Measurements from ENCODE around the gene KLB. TPM values are rescaled to one million over a fixed set of nuclear protein-coding genes. Genes with fewer than 3 reads are reported as not detected.

KLB gene
- polyA plus RNA-seq, 3 donors: not detected

GRCh38 chr4:39472396-39472795, 65.7 kb downstream of the KLB start:
- WGBS (ENCODE audit: insufficient coverage): no CpG with 5 or more reads among the region's 3 CpGs
- H3K36me3 ChIP-seq (replicated peaks in 1 of 2; ENCODE audit: control insufficient read depth in 1 of 2, insufficient read depth in 2 of 2, low read length in 2 of 2): peaks cover 16 to 37% of the 10 kb centered on the region in 2 donors
- H3K9me3 Mint-ChIP-seq: no peaks in the 10 kb centered on the region

DNA sequence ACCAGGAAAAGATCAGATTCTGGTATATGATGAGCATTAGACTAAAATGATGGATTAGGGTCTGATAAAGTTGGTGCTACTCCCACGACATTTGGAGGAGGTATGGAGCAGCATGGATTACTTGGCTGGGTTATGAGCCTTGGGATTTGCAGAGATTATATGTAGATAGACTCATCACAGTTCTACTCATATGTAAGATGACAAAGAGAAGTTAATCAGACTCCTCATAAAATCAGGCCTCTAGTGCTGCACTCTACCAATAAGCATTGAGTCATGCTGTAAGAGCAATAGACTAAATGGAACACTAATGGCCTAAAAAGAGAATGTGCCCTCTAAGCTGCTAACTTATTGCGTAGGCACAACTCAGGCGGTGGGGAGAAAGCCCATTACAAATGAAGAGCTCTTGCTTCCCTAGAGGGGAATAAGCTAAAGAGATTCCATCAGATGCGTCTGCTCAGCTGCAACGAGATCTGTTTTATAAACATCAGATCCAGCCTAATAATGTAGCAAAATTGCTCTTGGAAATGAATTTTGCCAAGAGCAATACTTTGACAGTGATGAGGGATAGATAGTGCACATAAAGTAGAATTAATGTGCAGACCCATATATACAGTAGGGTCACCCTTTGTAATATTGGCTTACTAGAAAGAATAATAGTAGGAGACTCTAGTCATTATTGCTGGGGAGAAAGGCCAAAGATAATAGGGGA, 69.6 kb downstream of the KLB start:
- H3K4me3 ChIP-seq (replicated peaks in 1 of 3; ENCODE audit: low read depth in 2 of 3, low read length in 3 of 3): no peak overlapping the region
- TF ChIP-seq, protein P1, sequence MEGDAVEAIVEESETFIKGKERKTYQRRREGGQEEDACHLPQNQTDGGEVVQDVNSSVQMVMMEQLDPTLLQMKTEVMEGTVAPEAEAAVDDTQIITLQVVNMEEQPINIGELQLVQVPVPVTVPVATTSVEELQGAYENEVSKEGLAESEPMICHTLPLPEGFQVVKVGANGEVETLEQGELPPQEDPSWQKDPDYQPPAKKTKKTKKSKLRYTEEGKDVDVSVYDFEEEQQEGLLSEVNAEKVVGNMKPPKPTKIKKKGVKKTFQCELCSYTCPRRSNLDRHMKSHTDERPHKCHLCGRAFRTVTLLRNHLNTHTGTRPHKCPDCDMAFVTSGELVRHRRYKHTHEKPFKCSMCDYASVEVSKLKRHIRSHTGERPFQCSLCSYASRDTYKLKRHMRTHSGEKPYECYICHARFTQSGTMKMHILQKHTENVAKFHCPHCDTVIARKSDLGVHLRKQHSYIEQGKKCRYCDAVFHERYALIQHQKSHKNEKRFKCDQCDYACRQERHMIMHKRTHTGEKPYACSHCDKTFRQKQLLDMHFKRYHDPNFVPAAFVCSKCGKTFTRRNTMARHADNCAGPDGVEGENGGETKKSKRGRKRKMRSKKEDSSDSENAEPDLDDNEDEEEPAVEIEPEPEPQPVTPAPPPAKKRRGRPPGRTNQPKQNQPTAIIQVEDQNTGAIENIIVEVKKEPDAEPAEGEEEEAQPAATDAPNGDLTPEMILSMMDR (IDR thresholded peaks at IDR 0.05): no peak
- no peak overlapping the region for H3K9ac ChIP-seq (ENCODE audit: insufficient read depth, low read length, poor library complexity, severe bottlenecking)
- H3K27me3 ChIP-seq (ENCODE audit: control insufficient read depth in 2 of 2, insufficient read depth in 2 of 2, low read length in 2 of 2): no peaks in the 10 kb centered on the region
- H3K4me1 Mint-ChIP-seq: peaks cover 15% of the 10 kb centered on the region
- DNase-seq: no peak
- no peaks in the 10 kb centered on the region for H3K79me2 ChIP-seq (ENCODE audit: insufficient read depth, low read length)
- no peaks in the 10 kb centered on the region for H4K20me1 ChIP-seq (ENCODE audit: insufficient read depth, low read length)
- H2AFZ ChIP-seq (ENCODE audit: insufficient read depth, low read depth, low read length, poor library complexity, severe bottlenecking): no peak overlapping the region
- intact Hi-C loops (cut with micrococcal nuclease): no loop called here
- H3K4me3 Mint-ChIP-seq: no peak overlapping the region
- 100% methylated on average over 1 of the region's 5 CpGs for WGBS (ENCODE audit: insufficient coverage)
- no peak overlapping the region for H3K4me2 ChIP-seq (replicated peaks; ENCODE audit: extremely low read depth, low read length, poor library complexity, severe bottlenecking)
- peaks cover 22 to 36% of the 10 kb centered on the region in 2 donors for H3K36me3 Mint-ChIP-seq
- H3K36me3 ChIP-seq (replicated peaks in 1 of 2; ENCODE audit: control insufficient read depth in 1 of 2, insufficient read depth in 2 of 2, low read length in 2 of 2): peaks cover 14 to 41% of the 10 kb centered on the region in 2 donors
- no peaks in the 10 kb centered on the region for H3K27me3 Mint-ChIP-seq (ENCODE audit: low read depth in 3 of 3)
- H3K27ac ChIP-seq (ENCODE audit: low read depth in 1 of 2, low read length in 2 of 2): no peak overlapping the region
- H3K27ac Mint-ChIP-seq: no peak overlapping the region
- no peaks in the 10 kb centered on the region for H3K9me3 Mint-ChIP-seq
- H3K9me3 ChIP-seq (replicated peaks in 1 of 2; ENCODE audit: control insufficient read depth in 1 of 2, insufficient read depth in 1 of 2, low read length in 2 of 2): no peaks in the 10 kb centered on the region
- H3K4me1 ChIP-seq (ENCODE audit: control insufficient read depth in 1 of 2, insufficient read depth in 2 of 2, low read length in 2 of 2): peaks cover 10 to 12% of the 10 kb centered on the region in 2 donors

More at GRCh38 chr4:39472396-39472795, 65.7 kb downstream of the KLB start:
- Histone ChIP-seq H2AFZ (ENCODE audit: insufficient read depth, low read depth, low read length, poor library complexity, severe bottlenecking) (no peak overlapping the region), H3K4me3 (replicated peaks in 1 of 3; ENCODE audit: low read depth in 2 of 3, low read length in 3 of 3) (no peak overlapping the region), H3K4me2 (replicated peaks; ENCODE audit: extremely low read depth, low read length, poor library complexity, severe bottlenecking) (no peak overlapping the region), H3K4me1 (ENCODE audit: control insufficient read depth in 1 of 2, insufficient read depth in 2 of 2, low read length in 2 of 2) (peaks cover 7 to 10% of the 10 kb centered on the region in 2 donors), H3K79me2 (ENCODE audit: insufficient read depth, low read length) (no peaks in the 10 kb centered on the region), H3K9ac (ENCODE audit: insufficient read depth, low read length, poor library complexity, severe bottlenecking) (no peak overlapping the region), H3K9me3 (replicated peaks in 1 of 2; ENCODE audit: control insufficient read depth in 1 of 2, insufficient read depth in 1 of 2, low read length in 2 of 2) (no peaks in the 10 kb centered on the region), H4K20me1 (ENCODE audit: insufficient read depth, low read length) (no peaks in the 10 kb centered on the region), H3K27me3 (ENCODE audit: control insufficient read depth in 2 of 2, insufficient read depth in 2 of 2, low read length in 2 of 2) (no peaks in the 10 kb centered on the region), H3K27ac (ENCODE audit: low read depth in 1 of 2, low read length in 2 of 2) (no peak overlapping the region)
- TF ChIP-seq, protein P1 (IDR thresholded peaks at IDR 0.05): no peak
- Mint-ChIP-seq H3K36me3 (peaks cover 22 to 38% of the 10 kb centered on the region in 2 donors), H3K27me3 (ENCODE audit: low read depth in 3 of 3) (no peaks in the 10 kb centered on the region), H3K4me3 (no peak overlapping the region), H3K4me1 (peaks cover 11% of the 10 kb centered on the region), H3K27ac (no peak overlapping the region)
- DNase-seq: no peak
- intact Hi-C loops (cut with micrococcal nuclease): no loop called here
